Measurements from ENCODE around the gene FYCO1. TPM values are rescaled to one million over a fixed set of nuclear protein-coding genes. Genes with fewer than 3 reads are reported as not detected.

The FYCO1 gene
- total and polyA plus RNA-seq, 4 experiments from 2014 or later, result 0.73 to 43.3 (median 26.6) TPM

DNA sequence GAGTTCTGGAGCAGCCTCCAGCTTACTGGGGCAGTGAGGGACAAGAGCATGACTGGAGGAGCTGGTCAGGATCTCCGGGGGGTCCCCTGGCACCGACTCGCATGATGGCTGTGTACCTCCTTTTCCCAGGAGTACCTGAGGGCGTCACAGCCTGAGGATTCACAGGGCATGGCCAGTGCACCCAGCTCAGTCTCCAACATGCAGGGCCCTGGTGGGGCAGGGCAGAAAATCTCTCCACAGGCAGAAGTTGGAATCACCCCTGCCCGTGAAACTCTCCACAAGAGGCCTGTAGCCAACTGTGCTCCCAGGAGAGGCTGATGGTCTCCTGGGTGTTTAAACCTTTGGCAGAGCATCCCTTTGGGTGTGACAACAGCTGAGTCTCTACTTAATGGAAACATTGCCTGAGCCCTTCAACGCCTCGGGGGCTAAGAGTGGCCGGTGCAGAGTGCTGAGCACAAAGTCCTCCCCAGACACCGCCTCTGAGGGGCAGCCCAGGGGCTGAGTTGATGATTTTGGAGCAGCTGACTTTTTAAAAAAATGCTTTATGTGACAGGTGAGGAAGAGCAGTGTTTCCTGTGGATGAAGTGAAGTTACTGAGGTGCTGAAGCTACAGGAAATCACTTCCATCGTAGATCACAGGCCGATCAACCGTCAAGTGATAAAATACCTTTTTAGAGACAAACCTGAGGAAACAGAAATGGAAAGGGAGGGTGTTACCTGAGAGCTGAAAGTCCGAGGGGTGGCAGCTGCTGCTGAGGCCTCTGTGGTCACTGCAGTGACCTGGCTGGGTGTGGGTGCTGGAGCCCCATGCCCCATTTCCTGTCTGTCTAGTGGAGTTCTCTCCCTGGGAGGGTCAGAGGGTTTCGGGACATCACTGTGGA is 74.2 kb downstream of the FYCO1 start:
- Mint-ChIP-seq H3K27me3 (no peaks in the 10 kb centered on the region), H3K4me1 (peaks cover 9 to 28% (median 18%) of the 10 kb centered on the region in 4 donors), H3K27ac (peak overlapping the region; percentile 10 to 80 (median 75)), H3K4me3 (peak overlapping the region in 3 of 8 donors; percentile 21 to 65 (median 55)), H3K36me3 (peaks cover 49 to 67% of the 10 kb centered on the region in 2 donors), H3K9me3 (no peaks in the 10 kb centered on the region)
- Histone ChIP-seq H3K36me3 (ENCODE audit: insufficient read depth, low read length) (peaks cover 24% of the 10 kb centered on the region), H3K9me3 (ENCODE audit: control insufficient read depth in 1 of 2, low read length in 2 of 2) (no peaks in the 10 kb centered on the region), H3K27me3 (ENCODE audit: insufficient read depth, low read length) (no peaks in the 10 kb centered on the region), H3K4me1 (ENCODE audit: insufficient read depth, low read length) (peaks cover 7% of the 10 kb centered on the region), H3K27ac (ENCODE audit: low read depth, low read length) (no peak overlapping the region), H3K4me3 (ENCODE audit: low read length in 2 of 2) (no peak overlapping the region)
- intact Hi-C loops (cut with micrococcal nuclease), result no loop called here
- ChIA-PET CTCF (ENCODE audit: partially characterized antibody) (interaction anchor here (0.9 to 3.5 kb wide), 5 partner anchors 8 to 158 kb away, joined by 3 to 19 read pairs (median 5); no protein-coding TSS in a partner anchor), POLR2A (ENCODE audit: partially characterized antibody) (interaction anchor here (1.0 to 2.5 kb wide), 6 partner anchors 17 to 145 kb away, joined by 3 to 8 read pairs (median 4); partner anchors contain the start of gene LZTFL1)
- no peak for DNase-seq

GRCh38 chr3:45917146-45917898 is 78.3 kb downstream of the FYCO1 start:
- Histone ChIP-seq H3K27ac (ENCODE audit: low read depth, low read length) (no peak overlapping the region), H3K27me3 (ENCODE audit: insufficient read depth, low read length) (no peaks in the 10 kb centered on the region), H3K4me3 (ENCODE audit: low read length in 2 of 2) (no peak overlapping the region), H3K9me3 (ENCODE audit: control insufficient read depth in 1 of 2, low read length in 2 of 2) (no peaks in the 10 kb centered on the region), H3K36me3 (ENCODE audit: insufficient read depth, low read length) (peaks cover 8% of the 10 kb centered on the region), H3K4me1 (ENCODE audit: insufficient read depth, low read length) (peaks cover 34% of the 10 kb centered on the region)
- no peaks in the 10 kb centered on the region for H3K27me3 Mint-ChIP-seq
- peaks cover 24 to 40% of the 10 kb centered on the region in 2 donors for H3K36me3 Mint-ChIP-seq
- H3K9me3 Mint-ChIP-seq, result no peaks in the 10 kb centered on the region
- H3K4me3 Mint-ChIP-seq, result peak overlapping the region in 2 of 8 donors; percentile 39 to 48
- DNase-seq, result no peak
- H3K27ac Mint-ChIP-seq, result peak overlapping the region; percentile 25 to 84 (median 54)
- ChIA-PET POLR2A (ENCODE audit: partially characterized antibody) (interaction anchor here (0.7 to 1.2 kb wide), 3 partner anchors 9 to 154 kb away, joined by 3 to 5 read pairs (median 3); partner anchors contain the start of gene LZTFL1), CTCF (ENCODE audit: partially characterized antibody) (interaction anchor here (1.0 kb wide), 1 partner anchor 161 kb away, joined by 4 read pairs; no protein-coding TSS in a partner anchor)
- intact Hi-C loops (cut with micrococcal nuclease), result loop anchor here (5.0 to 10.0 kb wide), 3 partner anchors 75 to 323 kb away; partner anchors contain the start of genes LIMD1, LZTFL1 and SLC6A20
- peaks cover 20 to 59% (median 33%) of the 10 kb centered on the region in 4 donors for H3K4me1 Mint-ChIP-seq

DNA sequence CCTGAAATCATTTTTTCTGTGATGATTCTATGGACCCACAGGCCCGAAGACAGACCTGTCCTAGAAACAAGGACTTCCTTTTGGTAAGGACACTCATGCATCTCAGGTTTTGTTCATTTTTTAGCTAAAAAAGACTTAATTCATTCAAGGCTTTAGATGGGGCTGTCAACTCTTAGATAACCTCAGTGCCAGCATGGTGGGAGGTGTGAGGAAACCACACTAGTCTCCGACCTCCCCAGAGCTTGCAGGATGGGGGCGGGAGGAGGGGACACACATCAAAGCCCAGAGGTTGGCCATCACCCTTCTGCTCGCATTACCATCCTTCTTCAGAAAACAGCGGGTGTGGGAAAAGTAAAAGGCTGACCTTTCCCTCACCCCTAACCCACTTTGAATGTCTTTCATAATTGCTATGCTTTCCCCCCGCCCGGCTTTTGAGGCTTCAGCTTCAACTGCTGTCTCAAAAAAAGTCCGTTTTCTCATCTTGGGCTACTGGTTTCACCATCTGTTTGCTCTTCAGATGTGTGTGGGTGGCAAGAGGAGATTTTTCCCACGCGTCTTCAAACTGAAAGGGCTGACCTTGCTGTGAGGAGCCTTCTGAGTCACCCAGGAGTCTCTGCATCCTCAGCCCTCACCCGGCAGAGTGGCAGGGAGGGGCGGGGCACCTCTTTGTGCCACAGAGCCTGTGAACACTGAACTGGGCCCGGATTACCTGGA is 79.9 kb downstream of the FYCO1 start:
- peak overlapping the region in 1 of 2 donors; percentile 9 for H3K4me3 ChIP-seq (ENCODE audit: low read length in 2 of 2)
- H3K9me3 Mint-ChIP-seq, result no peaks in the 10 kb centered on the region
- DNase-seq, result peak; percentile 52 to 88 (median 70)
- POLR2A ChIA-PET (ENCODE audit: partially characterized antibody), result interaction anchor here (1.3 kb wide), 2 partner anchors 11 to 66 kb away, joined by 3 to 6 read pairs; no protein-coding TSS in a partner anchor
- H3K36me3 ChIP-seq (ENCODE audit: insufficient read depth, low read length), result no peaks in the 10 kb centered on the region
- H3K27me3 ChIP-seq (ENCODE audit: insufficient read depth, low read length), result no peaks in the 10 kb centered on the region
- H3K27ac ChIP-seq (ENCODE audit: low read depth, low read length), result peak overlapping the region; percentile 38
- no peaks in the 10 kb centered on the region for H3K27me3 Mint-ChIP-seq
- H3K27ac Mint-ChIP-seq, result peak overlapping the region; percentile 77 to 94 (median 88)
- intact Hi-C loops (cut with micrococcal nuclease), result loop anchor here (5.0 to 10.0 kb wide), 3 partner anchors 73 to 321 kb away; partner anchors contain the start of genes LIMD1, LZTFL1 and SLC6A20
- peaks cover 44% of the 10 kb centered on the region for H3K4me1 ChIP-seq (ENCODE audit: insufficient read depth, low read length)
- H3K36me3 Mint-ChIP-seq, result peaks cover 21 to 26% of the 10 kb centered on the region in 2 donors
- no peaks in the 10 kb centered on the region for H3K9me3 ChIP-seq (ENCODE audit: control insufficient read depth in 1 of 2, low read length in 2 of 2)
- peak overlapping the region; percentile 81 to 94 (median 86) for H3K4me3 Mint-ChIP-seq
- CTCF ChIA-PET (ENCODE audit: partially characterized antibody), result interaction anchor here (1.0 to 1.4 kb wide), 2 partner anchors 22 to 259 kb away, joined by 3 to 4 read pairs; no protein-coding TSS in a partner anchor
- peaks cover 21 to 66% (median 38%) of the 10 kb centered on the region in 4 donors for H3K4me1 Mint-ChIP-seq

DNA sequence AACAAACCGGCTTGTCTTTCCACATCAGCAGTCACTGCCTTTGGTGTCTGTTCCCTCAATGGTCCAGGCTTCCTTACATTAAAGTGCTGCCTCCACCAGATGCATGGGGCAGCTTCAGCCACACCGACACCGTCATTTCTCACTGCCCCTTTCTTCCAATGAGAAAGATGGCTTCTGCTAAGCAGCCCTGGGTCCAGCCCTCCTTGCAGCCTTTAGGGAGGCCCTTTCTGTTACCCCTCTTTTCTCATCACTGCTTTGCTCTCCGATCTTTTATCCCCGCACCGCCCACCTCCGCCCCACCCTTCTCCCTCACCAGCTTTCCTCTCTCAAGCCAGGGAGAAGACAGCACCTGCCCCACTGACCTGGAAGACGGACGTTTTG is 80.6 kb downstream of the FYCO1 start:
- intact Hi-C loops (cut with micrococcal nuclease), result loop anchor here (5.0 to 10.0 kb wide), 3 partner anchors 73 to 320 kb away; partner anchors contain the start of genes LIMD1, LZTFL1 and SLC6A20
- Histone ChIP-seq H3K4me1 (ENCODE audit: insufficient read depth, low read length) (peaks cover 45% of the 10 kb centered on the region), H3K4me3 (ENCODE audit: low read length in 2 of 2) (peak overlapping the region in 1 of 2 donors; percentile 9), H3K27ac (ENCODE audit: low read depth, low read length) (no peak overlapping the region), H3K36me3 (ENCODE audit: insufficient read depth, low read length) (no peaks in the 10 kb centered on the region), H3K9me3 (ENCODE audit: control insufficient read depth in 1 of 2, low read length in 2 of 2) (no peaks in the 10 kb centered on the region), H3K27me3 (ENCODE audit: insufficient read depth, low read length) (no peaks in the 10 kb centered on the region)
- peaks cover 19 to 20% of the 10 kb centered on the region in 2 donors for H3K36me3 Mint-ChIP-seq
- peaks cover 24 to 66% (median 40%) of the 10 kb centered on the region in 4 donors for H3K4me1 Mint-ChIP-seq
- H3K9me3 Mint-ChIP-seq, result no peaks in the 10 kb centered on the region
- peak overlapping the region; percentile 77 to 94 (median 88) for H3K27ac Mint-ChIP-seq
- ChIA-PET CTCF (ENCODE audit: partially characterized antibody) (interaction anchor here (1.4 kb wide), 1 partner anchor 258 kb away, joined by 4 read pairs; no protein-coding TSS in a partner anchor), POLR2A (ENCODE audit: partially characterized antibody) (interaction anchor here (1.3 kb wide), 2 partner anchors 10 to 65 kb away, joined by 3 to 6 read pairs; no protein-coding TSS in a partner anchor)
- H3K27me3 Mint-ChIP-seq, result no peaks in the 10 kb centered on the region
- peak overlapping the region; percentile 80 to 94 (median 86) for H3K4me3 Mint-ChIP-seq
- no peak for DNase-seq

- no peak for DNase-seq
- H3K27ac Mint-ChIP-seq, result peak overlapping the region in 6 of 7 donors; percentile 10 to 94 (median 72)
- Histone ChIP-seq H3K9me3 (ENCODE audit: control insufficient read depth in 1 of 2, low read length in 2 of 2) (no peaks in the 10 kb centered on the region), H3K4me3 (ENCODE audit: low read length in 2 of 2) (no peak overlapping the region), H3K36me3 (ENCODE audit: insufficient read depth, low read length) (no peaks in the 10 kb centered on the region), H3K4me1 (ENCODE audit: insufficient read depth, low read length) (peaks cover 48% of the 10 kb centered on the region), H3K27ac (ENCODE audit: low read depth, low read length) (no peak overlapping the region), H3K27me3 (ENCODE audit: insufficient read depth, low read length) (no peaks in the 10 kb centered on the region)
- ChIA-PET CTCF (ENCODE audit: partially characterized antibody) (interaction anchor here (1.4 kb wide), 1 partner anchor 258 kb away, joined by 4 read pairs; no protein-coding TSS in a partner anchor), POLR2A (ENCODE audit: partially characterized antibody) (interaction anchor here (1.3 kb wide), 2 partner anchors 10 to 65 kb away, joined by 3 to 6 read pairs; no protein-coding TSS in a partner anchor)
- H3K4me3 Mint-ChIP-seq, result peak overlapping the region in 6 of 8 donors; percentile 10 to 88 (median 64)
- H3K27me3 Mint-ChIP-seq, result no peaks in the 10 kb centered on the region
- H3K36me3 Mint-ChIP-seq, result peaks cover 17 to 23% of the 10 kb centered on the region in 2 donors
- H3K9me3 Mint-ChIP-seq, result no peaks in the 10 kb centered on the region
- intact Hi-C loops (cut with micrococcal nuclease), result loop anchor here (5.0 to 10.0 kb wide), 3 partner anchors 72 to 320 kb away; partner anchors contain the start of genes LIMD1, LZTFL1 and SLC6A20
- H3K4me1 Mint-ChIP-seq, result peaks cover 25 to 71% (median 42%) of the 10 kb centered on the region in 4 donors
Measured at GRCh38 chr3:45914362-45915058, 81.1 kb downstream of the FYCO1 start.
